GM23338 (cell line): Measurements from ENCODE around the gene KLRK1.

Experiments
- CREB1 ChIP-seq: fragments of 250-450 bp; sonication (Bioruptor Pico); IDR thresholded peaks from 2 replicates; pipeline ENCODE4 v1.5.0; 2020; ENCODE audit warnings: low read depth, mild to moderate bottlenecking, moderate library complexity
- CTCF ChIP-seq, 2 experiments: fragments of 200-600 bp in 1 of 2; sonication (generic) in 1 of 2; conservative IDR thresholded peaks; 2 replicates each; pipeline versions ENCODE4 v1.5.1 to v1.6.1; 2016 to 2017; ENCODE audit warnings: antibody characterized with exemption in 2 of 2, low read depth in 2 of 2, mild to moderate bottlenecking in 2 of 2, moderate library complexity in 1 of 2
- ETS1 ChIP-seq: IDR thresholded peaks from 2 replicates; pipeline ENCODE4 v1.6.1; 2016; ENCODE audit warnings: antibody characterized with exemption
- EZH2 ChIP-seq: fragments of 200-600 bp; sonication (generic); IDR thresholded peaks from one replicate; pipeline ENCODE4 v1.8.0; 2017; ENCODE audit warnings: antibody characterized with exemption, mild to moderate bottlenecking, low read depth; ENCODE audit not compliant: unreplicated experiment
- EZH2phosphoT487 ChIP-seq: fragments of 200-600 bp; sonication (generic); IDR thresholded peaks from one replicate; pipeline ENCODE4 v1.8.1; 2018; ENCODE audit warnings: antibody characterized with exemption; ENCODE audit not compliant: unreplicated experiment
- JUNB ChIP-seq: IDR thresholded peaks from one replicate; pipeline ENCODE4 v1.6.1; 2016; ENCODE audit warnings: antibody characterized with exemption; ENCODE audit not compliant: unreplicated experiment
- POLR2AphosphoS5 ChIP-seq: IDR thresholded peaks from 2 replicates; pipeline ENCODE4 v1.6.1; 2016; ENCODE audit warnings: antibody characterized with exemption, low read depth
- REST ChIP-seq: IDR thresholded peaks from one replicate; pipeline ENCODE4 v1.6.1; 2018; ENCODE audit warnings: antibody characterized with exemption; ENCODE audit not compliant: unreplicated experiment
- STAT1 ChIP-seq: IDR thresholded peaks from one replicate; pipeline ENCODE4 v1.6.1; 2016; ENCODE audit warnings: antibody characterized with exemption; ENCODE audit not compliant: unreplicated experiment
- ZNF331 ChIP-seq: fragments of 250-450 bp; sonication (Bioruptor Pico); IDR thresholded peaks from 2 replicates; pipeline ENCODE4 v1.5.0; 2020; ENCODE audit warnings: low read depth, mild to moderate bottlenecking, moderate library complexity
- ZNF462 ChIP-seq: fragments of 250-450 bp; sonication (Bioruptor Pico); IDR thresholded peaks from 2 replicates; pipeline ENCODE4 v1.5.0; 2020; ENCODE audit warnings: mild to moderate bottlenecking, moderate library complexity

DNA sequence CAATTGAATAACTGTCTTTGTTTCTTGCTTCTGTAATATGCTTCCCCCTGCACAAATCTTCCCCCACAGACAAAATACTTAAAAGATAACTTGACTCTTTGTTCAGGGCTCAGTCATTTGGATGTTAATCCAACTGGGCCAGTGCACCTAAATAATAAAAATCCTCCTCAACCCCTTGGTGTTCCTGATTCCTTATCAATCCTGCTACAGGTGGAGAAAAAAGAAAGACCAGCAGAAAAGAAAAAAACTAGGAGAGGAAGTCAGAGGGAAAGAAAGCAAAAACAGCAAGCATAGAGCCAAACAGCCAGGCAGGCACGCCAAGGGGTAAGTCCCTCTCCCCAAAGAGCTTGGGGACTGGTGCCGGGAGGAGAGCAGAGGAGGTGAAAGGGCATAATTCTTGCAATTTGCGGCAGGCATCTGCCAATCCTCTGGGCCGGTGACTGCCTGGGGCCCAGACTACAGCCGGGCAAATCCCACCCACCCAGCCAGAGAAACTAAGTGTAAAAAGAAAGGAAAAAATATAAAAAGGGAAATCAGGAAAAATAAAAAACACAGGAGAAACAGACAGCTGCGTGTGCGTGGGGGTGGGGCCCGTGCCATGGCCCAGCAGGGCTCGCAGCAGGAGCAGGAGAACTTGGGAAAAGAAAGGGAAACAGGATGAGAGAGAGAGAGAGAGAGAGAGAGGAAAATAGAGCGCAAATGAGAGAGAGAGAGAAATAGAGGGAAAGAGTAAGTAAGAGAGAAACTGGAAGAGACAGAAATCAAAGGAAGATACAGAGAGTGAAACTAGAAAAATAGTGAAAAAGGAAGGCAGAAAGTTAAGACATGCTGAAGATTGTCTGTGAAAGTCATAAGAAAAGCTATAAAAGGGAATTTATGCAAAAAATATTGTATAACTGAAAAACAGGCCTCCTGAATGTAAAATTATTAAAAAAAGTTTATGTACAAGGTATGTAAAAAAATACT, 21.4 kb downstream of the KLRK1 start:
- TF ChIP-seq EZH2phosphoT487 (no peak), CTCF (conservative IDR thresholded peaks at IDR 0.05; ENCODE audit: low read depth in 2 of 2) (no peak), EZH2 (no peak), POLR2AphosphoS5 (no peak), CREB1 (CRISPR knock-in tag) (no peak), REST (no peak), STAT1 (no peak), ZNF331 (CRISPR knock-in tag) (no peak), JUNB (no peak), ZNF462 (CRISPR knock-in tag) (no peak), ETS1 (no peak)
